Activated CD8-positive, alpha-beta memory T cell treated with anti-CD3 and anti-CD28 coated beads for 4 hours (primary cell): ENCODE measurements around the gene MYBPC1.

ENCODE experiments used
- DNase-seq, 2 donors: peaks; one replicate each; pipeline ENCODE4 v3.0.0-alpha.2; 2020; ENCODE audit warnings: low read depth in 2 of 2

MYBPC1 gene

GRCh38 chr12:101694986-101695385 is 100.2 kb downstream of the MYBPC1 start:
- no peak for DNase-seq

- no peak for DNase-seq
Observed at GRCh38 chr12:101695706-101696105, 100.9 kb downstream of the MYBPC1 start.

- no peak for DNase-seq
Observed at GRCh38 chr12:101696251-101697196, 101.8 kb downstream of the MYBPC1 start.

- peak; percentile 13 to 19 for DNase-seq
Observed at GRCh38 chr12:101697197-101697929, 102.6 kb downstream of the MYBPC1 start, which contains the start of gene CHPT1. Gene CHPT1, plus strand, starts transcription at chr12:101697640. Its CDS starts 222 bp downstream, at chr12:101697862.

GRCh38 chr12:101697930-101698799 is 103.4 kb downstream of the MYBPC1 start:
- DNase-seq: no peak

- DNase-seq: no peak
Observed at GRCh38 chr12:101698800-101699347, 104.1 kb downstream of the MYBPC1 start.

- no peak for DNase-seq
Observed at GRCh38 chr12:101700299-101700820, 105.6 kb downstream of the MYBPC1 start.

- DNase-seq: no peak
Observed at GRCh38 chr12:101703487-101703886, 108.7 kb downstream of the MYBPC1 start.

- DNase-seq: no peak
Observed at GRCh38 chr12:101706403-101706802, 111.6 kb downstream of the MYBPC1 start.

GRCh38 chr12:101707131-101707782 is 112.5 kb downstream of the MYBPC1 start:
- DNase-seq: no peak

GRCh38 chr12:101710288-101710687 is 115.5 kb downstream of the MYBPC1 start:
- no peak for DNase-seq

GRCh38 chr12:101713059-101713682 is 118.4 kb downstream of the MYBPC1 start:
- no peak for DNase-seq

- no peak for DNase-seq
Observed at GRCh38 chr12:101713930-101714329, 119.2 kb downstream of the MYBPC1 start.

- no peak for DNase-seq
Observed at GRCh38 chr12:101714877-101715444, 120.2 kb downstream of the MYBPC1 start.

GRCh38 chr12:101719566-101719965 is 124.8 kb downstream of the MYBPC1 start:
- DNase-seq: no peak

GRCh38 chr12:101720118-101720517 is 125.3 kb downstream of the MYBPC1 start:
- no peak for DNase-seq

- DNase-seq: no peak
Observed at GRCh38 chr12:101722392-101722791, 127.6 kb downstream of the MYBPC1 start.

GRCh38 chr12:101727098-101727497 is 132.3 kb downstream of the MYBPC1 start:
- DNase-seq: no peak

GRCh38 chr12:101729842-101730241 is 135.1 kb downstream of the MYBPC1 start:
- no peak for DNase-seq

- DNase-seq: no peak
Observed at GRCh38 chr12:101732318-101732717, 137.5 kb downstream of the MYBPC1 start.
